ENCODE data around the gene METTL6.
A peak's percentile ranks its signal among the peaks of the same experiment; 100 is the strongest.
"Not testable (repeated sequence)": the region's sequence is repeated elsewhere in the genome, so short reads cannot be mapped to it uniquely, and the experiment has no call there.

The METTL6 gene

GRCh38 chr3:15409239-15409638 lies 18.1 kb downstream of the METTL6 start:
- Mint-ChIP-seq H3K4me3 (no peak overlapping the region), H3K27me3 (no peaks in the 10 kb centered on the region)

GRCh38 chr3:15405448-15406050 lies 21.8 kb downstream of the METTL6 start:
- peaks cover 4 to 9% of the 10 kb centered on the region in 2 donors for H3K4me1 Mint-ChIP-seq (ENCODE audit: low read depth in 2 of 2)
- DNase-seq: peak; percentile 12 to 28 (median 22)
- peak overlapping the region in 1 of 2 donors; percentile 29 for H3K27ac Mint-ChIP-seq
- no peaks in the 10 kb centered on the region for H3K27me3 Mint-ChIP-seq
- ATAC-seq (replicated peaks): peak; percentile 78
- H3K36me3 Mint-ChIP-seq (ENCODE audit: insufficient read depth): peaks cover 16% of the 10 kb centered on the region
- no peaks in the 10 kb centered on the region for H3K9me3 Mint-ChIP-seq
- H3K4me3 Mint-ChIP-seq: no peak overlapping the region

More at GRCh38 chr3:15409239-15409638, 18.1 kb downstream of the METTL6 start:
- DNase-seq (no peak), ATAC-seq (replicated peaks) (no peak)
- peaks cover 35% of the 10 kb centered on the region for H3K36me3 Mint-ChIP-seq (ENCODE audit: insufficient read depth)
- H3K27ac Mint-ChIP-seq: peak overlapping the region in 1 of 2 donors; percentile 53
- no peaks in the 10 kb centered on the region for H3K4me1 Mint-ChIP-seq (ENCODE audit: low read depth in 2 of 2)
- no peaks in the 10 kb centered on the region for H3K9me3 Mint-ChIP-seq

DNA sequence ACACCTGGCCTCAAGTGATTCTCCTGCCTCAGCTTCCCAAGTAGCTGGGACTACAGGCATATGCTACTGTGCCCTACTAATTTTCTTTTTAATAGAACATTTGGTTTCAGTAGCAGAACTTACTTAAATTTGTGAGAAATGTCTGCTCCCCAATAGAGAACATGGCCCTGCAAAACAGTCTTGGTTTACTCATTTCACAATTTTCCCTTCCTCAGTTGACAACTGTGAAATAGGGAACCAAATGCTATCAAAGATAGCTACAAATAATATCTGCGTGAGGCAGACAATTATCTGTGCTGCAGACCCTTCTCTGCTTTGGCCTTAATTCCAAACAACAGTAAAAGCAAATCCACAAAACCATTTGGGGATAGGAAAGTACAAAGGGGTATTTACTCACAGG lies 22.6 kb downstream of the METTL6 start:
- Mint-ChIP-seq H3K27ac (no peak overlapping the region), H3K4me3 (no peak overlapping the region), H3K36me3 (ENCODE audit: insufficient read depth) (peaks cover 8% of the 10 kb centered on the region), H3K9me3 (no peaks in the 10 kb centered on the region), H3K27me3 (no peaks in the 10 kb centered on the region), H3K4me1 (ENCODE audit: low read depth in 2 of 2) (peaks cover 11 to 17% of the 10 kb centered on the region in 2 donors)
- DNase-seq (no peak), ATAC-seq (replicated peaks) (no peak)

DNA sequence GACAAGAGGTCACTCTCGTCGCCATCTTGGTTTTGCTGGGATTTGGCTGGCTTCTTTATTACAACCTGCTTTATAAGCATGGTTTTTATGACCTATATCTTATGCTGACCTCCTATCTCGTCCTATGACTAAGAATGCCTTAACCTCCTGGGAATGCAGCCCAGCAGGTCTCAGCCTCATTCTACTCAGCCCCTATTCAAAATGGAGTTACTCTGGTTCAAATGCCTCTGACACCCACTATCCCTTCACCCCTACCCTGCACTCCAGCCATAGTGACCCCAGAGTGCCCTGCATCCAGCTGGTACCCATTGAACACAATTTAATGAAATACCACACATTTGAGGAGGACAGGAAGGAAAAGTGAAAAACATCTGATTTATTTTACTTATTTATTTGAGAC lies 23.4 kb downstream of the METTL6 start:
- Mint-ChIP-seq H3K4me1 (ENCODE audit: low read depth in 2 of 2) (peaks cover 18 to 25% of the 10 kb centered on the region in 2 donors), H3K9me3 (no peaks in the 10 kb centered on the region), H3K4me3 (no peak overlapping the region), H3K36me3 (ENCODE audit: insufficient read depth) (peaks cover 7% of the 10 kb centered on the region), H3K27me3 (no peaks in the 10 kb centered on the region), H3K27ac (no peak overlapping the region)
- DNase-seq (no peak), ATAC-seq (replicated peaks) (no peak)

DNA sequence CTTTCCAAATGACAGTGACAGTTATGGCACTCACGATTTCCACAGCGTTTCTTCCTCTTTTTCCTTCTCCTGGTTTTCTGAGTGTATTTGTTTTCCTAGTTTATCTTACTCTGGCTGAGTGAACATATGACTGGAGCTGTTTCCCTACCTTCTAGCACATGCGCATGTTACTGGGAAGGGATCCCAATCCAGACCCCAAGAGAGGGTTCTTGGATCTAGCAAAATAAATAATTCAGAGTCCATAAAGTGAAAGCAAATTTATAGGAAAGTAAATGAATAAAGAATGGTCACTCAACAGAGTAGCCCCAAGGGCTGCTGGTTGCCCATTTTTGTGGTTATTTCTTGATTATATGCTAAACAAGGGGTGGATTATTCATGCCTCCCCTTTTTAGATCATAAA lies 23.8 kb downstream of the METTL6 start:
- Mint-ChIP-seq H3K9me3 (no peaks in the 10 kb centered on the region), H3K4me3 (no peak overlapping the region), H3K27me3 (no peaks in the 10 kb centered on the region), H3K27ac (no peak overlapping the region), H3K4me1 (ENCODE audit: low read depth in 2 of 2) (peaks cover 18 to 25% of the 10 kb centered on the region in 2 donors), H3K36me3 (ENCODE audit: insufficient read depth) (peaks cover 5% of the 10 kb centered on the region)
- ATAC-seq (replicated peaks) (no peak), DNase-seq (no peak)

GRCh38 chr3:15401936-15402335 lies 25.4 kb downstream of the METTL6 start:
- no peak overlapping the region for H3K27ac Mint-ChIP-seq
- H3K4me1 Mint-ChIP-seq (ENCODE audit: low read depth in 2 of 2): peaks cover 19 to 25% of the 10 kb centered on the region in 2 donors
- ATAC-seq (replicated peaks) (no peak), DNase-seq (no peak)
- H3K4me3 Mint-ChIP-seq: peak overlapping the region in 1 of 2 donors; percentile 58
- H3K36me3 Mint-ChIP-seq (ENCODE audit: insufficient read depth): peaks cover 4% of the 10 kb centered on the region
- no peaks in the 10 kb centered on the region for H3K9me3 Mint-ChIP-seq
- H3K27me3 Mint-ChIP-seq: no peaks in the 10 kb centered on the region

DNA sequence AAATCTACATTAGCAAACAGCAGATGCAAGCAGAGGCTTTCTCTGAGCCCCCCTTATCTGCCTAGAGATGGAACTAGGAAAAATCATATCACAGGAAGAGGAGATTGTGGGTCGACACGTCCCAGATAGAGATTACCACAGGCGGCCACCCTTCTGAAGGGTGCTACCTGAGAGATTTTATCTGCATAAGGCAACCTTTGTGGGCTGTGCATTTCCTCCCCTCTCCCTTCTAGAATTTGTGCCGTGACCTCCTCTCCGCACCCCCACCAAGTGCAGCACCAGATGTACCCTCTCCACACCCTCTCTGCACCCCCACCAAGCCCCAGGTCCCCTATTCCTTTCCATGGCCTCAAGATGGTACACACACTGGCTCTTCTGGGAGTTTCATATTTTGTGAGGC lies 27.4 kb downstream of the METTL6 start:
- DNase-seq (peak in 2 of 3 experiments; percentile 35 to 43), ATAC-seq (replicated peaks) (peak; percentile 95)
- Mint-ChIP-seq H3K4me1 (ENCODE audit: low read depth in 2 of 2) (peaks cover 19 to 25% of the 10 kb centered on the region in 2 donors), H3K4me3 (peak overlapping the region; percentile 52 to 61), H3K27me3 (no peaks in the 10 kb centered on the region), H3K9me3 (no peaks in the 10 kb centered on the region), H3K27ac (no peak overlapping the region), H3K36me3 (ENCODE audit: insufficient read depth) (peaks cover 4% of the 10 kb centered on the region)

DNA sequence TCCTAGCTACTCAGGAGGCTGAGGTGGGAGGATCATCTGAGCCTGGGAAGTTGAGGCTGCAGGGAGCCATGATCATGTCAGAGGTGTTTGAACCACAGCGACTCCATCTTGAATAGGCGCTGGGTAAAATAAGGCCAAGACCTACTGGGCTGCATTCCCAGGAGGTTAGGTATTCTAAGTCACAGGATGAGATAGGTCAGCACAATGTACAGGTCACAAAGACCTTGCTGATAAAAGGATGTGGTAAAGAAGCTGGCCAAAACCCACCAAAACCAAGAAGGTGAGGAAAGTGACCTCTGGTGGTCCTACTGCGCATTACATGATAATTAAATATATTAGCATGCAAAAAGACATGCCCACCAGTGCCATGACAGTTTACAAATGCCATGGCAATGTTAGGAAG lies 28.6 kb downstream of the METTL6 start:
- H3K4me3 Mint-ChIP-seq; H3K27me3 Mint-ChIP-seq; H3K27ac Mint-ChIP-seq; H3K36me3 Mint-ChIP-seq (ENCODE audit: insufficient read depth); ATAC-seq (replicated peaks); H3K9me3 Mint-ChIP-seq: not testable (repeated sequence)
- H3K4me1 Mint-ChIP-seq (ENCODE audit: low read depth in 2 of 2): peaks cover 19 to 25% of the 10 kb centered on the region in 2 donors
- DNase-seq: peak in 2 of 3 experiments; percentile 8 to 37

DNA sequence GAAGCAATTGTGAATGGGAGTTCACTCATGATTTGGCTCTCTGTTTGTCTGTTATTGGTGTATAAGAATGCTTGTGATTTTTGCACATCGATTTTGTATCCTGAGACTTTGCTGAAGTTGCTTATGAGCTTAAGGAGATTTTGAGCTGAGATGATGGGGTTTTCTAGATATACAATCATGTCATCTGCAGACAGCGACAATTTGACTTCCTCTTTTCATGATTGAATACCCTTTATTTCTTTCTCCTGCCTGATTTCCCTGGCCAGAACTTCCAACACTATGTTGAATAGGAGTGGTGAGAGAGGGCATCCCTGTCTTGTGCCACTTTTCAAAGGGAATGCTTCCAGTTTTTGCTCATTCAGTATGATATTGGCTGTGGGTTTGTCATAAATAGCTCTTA lies 34.1 kb downstream of the METTL6 start:
- H3K4me3 Mint-ChIP-seq; H3K27ac Mint-ChIP-seq; H3K36me3 Mint-ChIP-seq (ENCODE audit: insufficient read depth); H3K9me3 Mint-ChIP-seq; H3K27me3 Mint-ChIP-seq; ATAC-seq (replicated peaks); H3K4me1 Mint-ChIP-seq (ENCODE audit: low read depth in 2 of 2); DNase-seq: not testable (repeated sequence)

DNA sequence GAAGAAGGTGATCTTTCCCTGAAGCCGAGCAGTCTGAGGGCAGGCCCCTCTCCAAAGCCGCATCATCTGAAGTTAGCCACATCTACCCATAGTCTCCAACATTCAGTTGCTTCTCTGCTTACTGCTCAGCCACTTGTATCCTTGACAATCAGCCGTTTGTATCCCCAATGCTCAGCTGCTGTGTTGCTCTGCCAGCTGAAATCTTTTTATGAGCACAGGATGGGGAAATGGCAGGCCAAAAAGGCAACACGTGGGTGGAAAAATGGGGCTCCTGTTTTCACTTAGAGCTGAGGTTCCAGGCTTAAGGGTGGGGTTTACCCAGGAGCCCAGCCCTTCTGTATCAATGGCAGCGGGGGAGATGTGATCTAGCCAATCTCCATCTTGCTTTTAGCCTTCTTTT lies 36.3 kb downstream of the METTL6 start:
- no peak for DNase-seq
- H3K9me3 Mint-ChIP-seq: no peaks in the 10 kb centered on the region
- peaks cover 0 to 3% of the 10 kb centered on the region in 2 donors for H3K4me1 Mint-ChIP-seq (ENCODE audit: low read depth in 2 of 2)

GRCh38 chr3:15390460-15390859 lies 36.9 kb downstream of the METTL6 start:
- H3K27ac Mint-ChIP-seq: no peak overlapping the region
- ATAC-seq (replicated peaks) (no peak), DNase-seq (no peak)
- H3K9me3 Mint-ChIP-seq: no peaks in the 10 kb centered on the region
- no peaks in the 10 kb centered on the region for H3K27me3 Mint-ChIP-seq
- H3K4me3 Mint-ChIP-seq: no peak overlapping the region
- peaks cover 0 to 3% of the 10 kb centered on the region in 2 donors for H3K4me1 Mint-ChIP-seq (ENCODE audit: low read depth in 2 of 2)
- no peaks in the 10 kb centered on the region for H3K36me3 Mint-ChIP-seq (ENCODE audit: insufficient read depth)

More for the DNA sequence above, 36.3 kb downstream of the METTL6 start:
- no peaks in the 10 kb centered on the region for H3K27me3 Mint-ChIP-seq
- H3K27ac Mint-ChIP-seq: no peak overlapping the region
- no peak overlapping the region for H3K4me3 Mint-ChIP-seq
- H3K36me3 Mint-ChIP-seq (ENCODE audit: insufficient read depth): no peaks in the 10 kb centered on the region
- no peak for ATAC-seq (replicated peaks)

GRCh38 chr3:15388335-15388734 lies 39.0 kb downstream of the METTL6 start:
- not testable (repeated sequence) for H3K27me3 Mint-ChIP-seq; H3K4me1 Mint-ChIP-seq (ENCODE audit: low read depth in 2 of 2); H3K36me3 Mint-ChIP-seq (ENCODE audit: insufficient read depth); H3K4me3 Mint-ChIP-seq; H3K9me3 Mint-ChIP-seq; DNase-seq; ATAC-seq (replicated peaks)
- H3K27ac Mint-ChIP-seq: peak overlapping the region in 1 of 2 donors; percentile 26

GRCh38 chr3:15387735-15388134 lies 39.6 kb downstream of the METTL6 start:
- Mint-ChIP-seq H3K4me1 (ENCODE audit: low read depth in 2 of 2) (peaks cover 0 to 3% of the 10 kb centered on the region in 2 donors), H3K4me3 (no peak overlapping the region)
- ATAC-seq (replicated peaks): no peak

GRCh38 chr3:15387171-15387581 lies 40.2 kb downstream of the METTL6 start:
- H3K4me1 Mint-ChIP-seq (ENCODE audit: low read depth in 2 of 2): peaks cover 0 to 3% of the 10 kb centered on the region in 2 donors
- no peak overlapping the region for H3K27ac Mint-ChIP-seq
- no peaks in the 10 kb centered on the region for H3K27me3 Mint-ChIP-seq
- no peak overlapping the region for H3K4me3 Mint-ChIP-seq
- no peaks in the 10 kb centered on the region for H3K36me3 Mint-ChIP-seq (ENCODE audit: insufficient read depth)
- DNase-seq (no peak), ATAC-seq (replicated peaks) (no peak)
- no peaks in the 10 kb centered on the region for H3K9me3 Mint-ChIP-seq

More at GRCh38 chr3:15387735-15388134, 39.6 kb downstream of the METTL6 start:
- Mint-ChIP-seq H3K9me3 (no peaks in the 10 kb centered on the region), H3K27me3 (no peaks in the 10 kb centered on the region), H3K36me3 (ENCODE audit: insufficient read depth) (no peaks in the 10 kb centered on the region), H3K27ac (no peak overlapping the region)
- DNase-seq: no peak

Data from effector memory CD8-positive, alpha-beta T cell (primary cell).